Liver (tissue), 3 donors: Measurements from ENCODE around the gene ASB2.

Source experiments
- GABPA ChIP-seq, 2 donors: IDR thresholded peaks in 1 of 2; conservative IDR thresholded peaks in 1 of 2; 2 replicates each; pipeline ENCODE4 v1.6.1; 2016; ENCODE audit warnings: antibody characterized with exemption in 2 of 2, mild to moderate bottlenecking in 1 of 2, moderate library complexity in 1 of 2
- JUND ChIP-seq, 2 donors: IDR thresholded peaks; 2 replicates each; pipeline ENCODE4 v1.6.1; 2016; ENCODE audit warnings: antibody characterized with exemption in 2 of 2
- SP1 ChIP-seq: IDR thresholded peaks from 2 replicates; pipeline ENCODE4 v1.6.1; 2018; ENCODE audit warnings: antibody characterized with exemption, mild to moderate bottlenecking
- TF ChIP-seq, protein P1 (sequence below): fragments of 150-350 bp; IDR thresholded peaks from 2 replicates; pipeline ENCODE4 v1.5.1; 2017; ENCODE audit warnings: improper control_type of control experiment, low read depth, low read length; ENCODE audit not compliant: missing input control
- TF ChIP-seq, protein P2 (sequence below): IDR thresholded peaks from 2 replicates; pipeline ENCODE4 v1.6.1; 2016; ENCODE audit warnings: antibody characterized with exemption
- TF ChIP-seq, protein P3 (sequence below): IDR thresholded peaks from 2 replicates; pipeline ENCODE4 v1.6.1; 2016; ENCODE audit warnings: antibody characterized with exemption
- donor health status: healthy.
- donor health status: healthy.

DNA sequence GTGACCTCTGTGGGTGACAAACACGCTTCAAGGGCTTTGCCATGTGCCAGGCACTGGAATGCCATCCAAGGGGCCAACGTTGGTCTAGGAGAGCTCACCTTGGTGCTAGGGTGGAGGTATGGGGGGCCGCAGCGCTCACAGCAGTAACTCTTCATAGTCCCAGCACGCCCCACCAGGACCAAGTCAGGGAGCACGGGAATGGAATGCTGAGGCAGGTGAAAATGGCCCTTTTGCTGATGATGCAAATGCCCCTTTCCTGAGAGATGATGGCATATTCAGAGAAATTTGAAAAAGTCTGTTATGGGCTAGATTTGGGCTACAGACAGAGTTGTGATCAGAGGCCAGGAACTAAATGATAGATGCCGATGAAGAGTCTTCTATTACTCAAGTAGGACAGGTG is 59.2 kb downstream of the ASB2 start:
- TF ChIP-seq, protein P1, sequence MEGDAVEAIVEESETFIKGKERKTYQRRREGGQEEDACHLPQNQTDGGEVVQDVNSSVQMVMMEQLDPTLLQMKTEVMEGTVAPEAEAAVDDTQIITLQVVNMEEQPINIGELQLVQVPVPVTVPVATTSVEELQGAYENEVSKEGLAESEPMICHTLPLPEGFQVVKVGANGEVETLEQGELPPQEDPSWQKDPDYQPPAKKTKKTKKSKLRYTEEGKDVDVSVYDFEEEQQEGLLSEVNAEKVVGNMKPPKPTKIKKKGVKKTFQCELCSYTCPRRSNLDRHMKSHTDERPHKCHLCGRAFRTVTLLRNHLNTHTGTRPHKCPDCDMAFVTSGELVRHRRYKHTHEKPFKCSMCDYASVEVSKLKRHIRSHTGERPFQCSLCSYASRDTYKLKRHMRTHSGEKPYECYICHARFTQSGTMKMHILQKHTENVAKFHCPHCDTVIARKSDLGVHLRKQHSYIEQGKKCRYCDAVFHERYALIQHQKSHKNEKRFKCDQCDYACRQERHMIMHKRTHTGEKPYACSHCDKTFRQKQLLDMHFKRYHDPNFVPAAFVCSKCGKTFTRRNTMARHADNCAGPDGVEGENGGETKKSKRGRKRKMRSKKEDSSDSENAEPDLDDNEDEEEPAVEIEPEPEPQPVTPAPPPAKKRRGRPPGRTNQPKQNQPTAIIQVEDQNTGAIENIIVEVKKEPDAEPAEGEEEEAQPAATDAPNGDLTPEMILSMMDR: no peak
- TF ChIP-seq GABPA (IDR thresholded peaks at IDR 0.05 in 1 of 2, conservative IDR thresholded peaks at IDR 0.05 in 1 of 2) (no peak), SP1 (no peak), JUND (IDR thresholded peaks at IDR 0.05) (no peak)
- TF ChIP-seq, protein P2, sequence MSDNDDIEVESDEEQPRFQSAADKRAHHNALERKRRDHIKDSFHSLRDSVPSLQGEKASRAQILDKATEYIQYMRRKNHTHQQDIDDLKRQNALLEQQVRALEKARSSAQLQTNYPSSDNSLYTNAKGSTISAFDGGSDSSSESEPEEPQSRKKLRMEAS: no peak
- TF ChIP-seq, protein P3, sequence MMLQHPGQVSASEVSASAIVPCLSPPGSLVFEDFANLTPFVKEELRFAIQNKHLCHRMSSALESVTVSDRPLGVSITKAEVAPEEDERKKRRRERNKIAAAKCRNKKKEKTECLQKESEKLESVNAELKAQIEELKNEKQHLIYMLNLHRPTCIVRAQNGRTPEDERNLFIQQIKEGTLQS: no peak
